Measurements from ENCODE around the gene LYPD6.

- TF ChIP-seq FOXK2 (IDR thresholded peaks at IDR 0.05) = no peak
- TF ChIP-seq BHLHE40 (IDR thresholded peaks at IDR 0.05; ENCODE audit: borderline replicate concordance) = no peak
- no peak for TF ChIP-seq FOXA1 (IDR thresholded peaks at IDR 0.05)
- no peak for TF ChIP-seq SUZ12 (IDR thresholded peaks at IDR 0.05)
- no peak for TF ChIP-seq FOXM1 (IDR thresholded peaks at IDR 0.05; ENCODE audit: borderline replicate concordance)
- TF ChIP-seq SP1 (IDR thresholded peaks at IDR 0.05) = no peak
Observed at GRCh38 chr2:149383340-149383739, 53.0 kb downstream of the LYPD6 start.

Data from HEK293T (cell line).